HUDEP-2 (cell line): ENCODE data around the gene DDO.

Source experiments
- DNase-seq, 76 experiments: peaks; one replicate each; lab custom pipeline; 2025; ENCODE audit not compliant: unreplicated experiment in 76 of 76; lab: John Stamatoyannopoulos, UW

DDO gene

DNA sequence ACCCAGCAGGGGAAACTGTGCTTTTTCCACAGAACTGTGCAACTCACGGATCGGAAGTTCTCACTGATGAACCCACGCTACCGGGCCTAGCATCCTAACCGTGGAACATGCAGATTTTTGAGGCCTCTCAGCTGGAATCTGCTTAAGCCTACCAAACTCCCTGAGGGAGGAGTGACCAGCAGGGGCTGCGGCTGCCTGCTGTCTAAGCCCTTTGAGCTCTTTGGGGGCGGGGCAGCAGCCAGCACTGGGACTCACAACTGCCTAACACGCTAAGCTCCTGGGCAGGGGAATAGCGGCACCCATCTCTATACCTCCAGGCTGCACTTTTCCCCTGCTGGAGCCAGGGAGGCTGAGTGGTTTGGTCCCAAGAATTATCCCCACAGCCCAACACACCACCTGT lies 36.8 kb downstream of the DDO start:
- no peak for DNase-seq

DNA sequence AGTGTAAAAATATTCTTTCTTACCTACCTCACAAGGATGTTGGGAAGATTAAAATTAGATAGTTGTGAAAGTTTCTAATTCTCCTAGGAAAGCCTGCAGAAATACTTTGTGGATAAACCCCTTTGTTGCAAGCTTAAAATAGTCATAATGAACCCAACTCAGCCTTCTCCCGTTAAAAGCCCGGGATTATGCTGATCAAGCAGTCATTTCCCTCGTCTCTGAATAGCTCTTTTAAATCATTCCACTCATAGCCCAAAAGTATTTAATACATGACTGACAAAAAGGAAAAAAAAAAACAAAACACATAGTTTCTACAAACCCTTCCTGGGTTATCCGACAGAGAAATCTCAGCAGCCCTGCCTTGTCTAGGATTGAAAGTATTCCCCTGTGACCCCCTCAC lies 46.3 kb downstream of the DDO start:
- DNase-seq = no peak

DNA sequence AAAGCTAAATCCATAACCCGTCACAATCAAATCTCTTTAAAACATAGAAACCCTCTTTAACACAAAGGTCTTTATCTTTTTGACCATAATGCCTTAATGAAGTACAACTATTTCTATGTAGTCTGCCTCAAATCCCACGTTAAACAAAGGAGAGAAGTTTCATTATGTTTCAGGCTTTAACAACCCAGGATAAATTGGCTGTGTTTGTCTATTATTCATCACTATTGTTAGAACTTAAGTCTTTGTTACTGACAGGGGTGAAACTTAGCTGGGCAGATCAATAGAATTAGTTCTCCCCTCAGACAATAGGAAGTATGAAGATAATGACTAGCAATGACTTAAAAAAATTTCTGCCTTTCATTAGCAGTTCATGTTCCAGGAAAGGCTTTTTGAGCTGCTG lies 47.1 kb downstream of the DDO start:
- DNase-seq = no peak

DNA sequence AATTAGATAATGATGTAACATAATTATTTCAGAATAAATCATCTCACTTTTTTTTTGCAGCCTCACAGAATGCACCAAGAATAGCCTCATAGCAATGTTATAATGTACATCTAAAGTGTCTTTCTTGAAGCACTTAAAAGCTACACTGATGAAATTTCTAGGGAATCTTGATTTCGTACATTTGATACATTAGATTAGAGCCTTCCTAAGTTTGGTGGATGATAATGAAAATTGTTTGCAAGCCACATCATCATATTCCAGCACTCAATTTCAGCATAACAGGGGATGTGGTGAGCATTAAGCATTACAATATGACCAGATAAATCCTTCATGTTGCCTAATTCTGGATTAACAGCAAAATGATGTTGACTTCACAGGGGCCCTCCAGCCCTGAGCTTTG lies 47.5 kb downstream of the DDO start:
- DNase-seq = no peak

DNA sequence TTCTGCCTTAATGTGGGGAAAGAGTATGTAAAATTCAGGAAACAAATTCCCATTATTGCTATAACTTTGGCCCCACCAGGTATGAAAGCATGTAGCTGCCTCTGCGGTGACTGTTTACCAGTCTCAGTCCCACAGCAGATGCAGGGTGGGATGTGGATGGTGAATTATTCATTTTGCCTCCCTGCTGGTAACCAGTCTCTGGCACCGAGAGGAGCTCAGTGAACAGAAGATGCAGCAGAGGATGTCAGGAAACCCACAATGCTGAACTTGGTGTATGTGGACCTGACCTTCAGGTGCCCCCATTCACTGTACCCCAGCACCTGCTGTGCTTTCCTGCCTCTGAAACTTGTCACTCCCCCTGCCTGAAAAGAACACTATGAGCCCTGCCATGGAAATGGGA lies 48.4 kb downstream of the DDO start:
- DNase-seq = no peak

DNA sequence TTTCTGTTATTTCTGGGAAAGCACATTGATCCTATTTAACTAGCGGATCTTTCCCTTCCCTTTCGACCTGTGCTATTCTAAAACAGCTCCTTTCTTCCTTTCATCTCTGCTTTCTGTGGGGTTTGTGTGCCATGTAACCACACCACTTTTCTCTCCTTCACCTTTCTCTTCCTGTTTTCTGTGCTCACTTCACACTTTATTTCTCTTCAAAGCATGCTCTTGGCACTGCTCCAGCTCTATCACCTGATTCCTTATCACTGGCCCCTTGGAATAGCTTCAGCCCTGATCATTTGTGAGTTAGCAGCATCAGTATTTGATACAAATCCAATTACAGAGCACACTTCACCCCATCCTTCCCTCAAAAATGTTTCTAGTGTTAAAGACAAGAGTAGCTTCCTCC lies 49.1 kb downstream of the DDO start:
- no peak for DNase-seq

DNA sequence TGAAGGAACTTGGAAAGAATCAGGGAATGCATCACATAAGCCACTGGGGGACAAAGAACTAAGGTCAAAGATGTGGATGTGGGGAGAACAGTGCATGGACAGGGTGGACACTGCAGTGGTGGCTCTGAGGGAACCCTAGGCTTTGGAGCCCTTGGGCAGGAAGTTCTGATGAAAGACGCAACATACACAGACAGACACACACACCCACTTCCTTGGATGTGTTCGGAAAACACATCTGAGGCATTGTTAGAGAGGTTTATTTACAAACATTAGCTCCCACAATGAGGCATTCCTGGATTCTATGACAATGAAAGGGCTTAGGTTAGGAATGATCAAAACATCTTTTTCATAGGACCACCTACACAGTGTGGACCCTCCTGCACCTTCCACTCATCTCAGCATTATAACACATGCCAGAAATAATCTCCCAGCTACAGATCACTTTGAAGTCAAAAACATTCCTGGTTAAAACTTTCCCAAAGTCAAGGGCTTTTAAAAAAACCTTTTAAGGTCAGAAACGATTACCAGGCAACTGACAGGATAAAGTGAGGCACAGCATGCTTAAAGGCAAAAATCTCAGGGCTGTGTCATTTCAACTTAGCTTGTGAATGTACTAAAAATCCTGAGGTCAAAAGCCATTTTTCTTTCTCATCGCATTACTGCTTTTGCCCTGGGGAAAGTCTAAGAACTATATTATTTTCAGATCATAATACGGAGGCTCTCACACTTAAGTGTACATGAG lies 50.8 kb downstream of the DDO start:
- DNase-seq = no peak

DNA sequence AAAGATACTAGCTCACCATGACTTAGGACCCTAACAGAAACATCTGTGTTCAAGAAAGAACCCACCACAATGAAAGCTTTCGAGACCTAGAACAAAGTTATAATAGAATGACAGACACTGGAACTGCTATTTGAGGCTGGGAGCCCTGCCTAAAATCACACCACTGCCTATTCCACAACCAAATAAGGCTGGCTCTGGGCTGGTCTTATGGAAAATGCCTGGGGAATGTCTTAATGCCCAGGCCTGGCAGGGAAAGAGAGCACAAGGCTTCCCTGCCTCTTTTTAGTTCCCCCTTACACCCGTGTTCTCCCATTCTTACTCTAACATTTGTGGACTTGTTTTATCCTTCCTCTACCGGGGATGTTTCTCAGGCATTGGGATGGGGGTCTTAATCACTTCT lies 51.6 kb downstream of the DDO start:
- no peak for DNase-seq

DNA sequence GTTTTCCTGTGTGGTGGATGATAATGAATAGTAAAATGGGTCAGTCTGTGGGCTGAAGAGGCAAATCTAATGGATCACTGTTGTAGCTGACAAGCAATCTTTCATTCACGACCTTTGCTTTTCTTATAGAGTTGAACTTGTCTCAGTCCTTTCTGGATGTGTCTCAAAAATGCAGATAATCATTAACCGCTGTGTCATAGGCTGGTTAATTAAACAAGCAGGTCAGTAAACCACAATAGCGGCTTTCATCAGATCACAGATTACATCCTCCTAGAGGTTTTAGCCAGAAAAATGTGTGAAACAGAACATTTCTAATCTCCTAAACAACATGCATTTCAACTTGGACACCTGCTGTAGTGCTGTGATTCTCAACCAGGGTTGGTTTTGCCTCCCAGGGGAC lies 54.7 kb downstream of the DDO start:
- no peak for DNase-seq

DNA sequence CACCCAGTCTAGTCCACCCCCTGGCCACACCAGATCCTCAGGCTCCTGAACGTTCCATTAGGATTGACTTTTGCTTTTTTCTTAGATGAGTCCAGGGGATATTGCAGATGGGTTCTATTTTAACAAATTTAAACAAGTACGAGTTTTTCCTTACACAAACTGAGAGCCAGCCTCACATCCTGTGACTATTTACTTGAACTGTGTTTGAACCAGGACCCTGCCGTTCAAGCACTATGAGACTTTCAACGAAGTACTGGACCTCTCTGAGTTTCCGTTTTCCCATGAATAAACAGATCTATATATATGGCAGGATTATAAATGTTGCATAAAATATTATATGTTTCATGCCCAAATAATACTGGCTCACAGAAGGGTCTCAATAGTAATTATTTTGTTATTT lies 55.8 kb downstream of the DDO start:
- no peak for DNase-seq

DNA sequence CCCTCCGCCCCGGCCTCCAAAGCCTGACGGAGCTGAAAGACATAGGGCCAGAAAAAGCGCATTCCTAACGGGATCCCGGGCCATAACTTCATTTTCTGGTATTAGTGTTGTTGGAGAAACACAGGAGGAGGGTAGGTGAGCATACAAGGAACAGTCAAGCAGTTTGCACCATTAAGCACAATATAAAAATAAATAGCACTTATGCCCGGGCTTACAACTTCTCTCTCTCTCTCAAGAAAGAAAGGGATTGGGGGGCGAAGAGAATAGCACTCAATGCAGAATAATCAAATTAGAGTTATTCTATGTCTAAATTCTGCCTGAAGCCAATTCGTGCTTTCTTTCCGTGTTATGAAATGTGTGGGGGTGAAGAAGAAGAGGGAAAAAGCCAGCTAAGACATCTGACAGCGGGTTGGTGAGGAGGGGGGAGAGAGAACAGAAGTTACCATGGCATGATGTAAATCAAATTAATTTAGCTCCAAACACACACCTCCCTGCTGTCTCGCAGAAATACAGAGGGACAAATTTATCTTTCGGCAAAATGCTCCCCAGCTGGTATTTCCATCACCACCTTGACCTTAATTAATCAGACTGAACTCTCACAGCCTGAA lies 56.7 kb downstream of the DDO start:
- DNase-seq = no peak

DNA sequence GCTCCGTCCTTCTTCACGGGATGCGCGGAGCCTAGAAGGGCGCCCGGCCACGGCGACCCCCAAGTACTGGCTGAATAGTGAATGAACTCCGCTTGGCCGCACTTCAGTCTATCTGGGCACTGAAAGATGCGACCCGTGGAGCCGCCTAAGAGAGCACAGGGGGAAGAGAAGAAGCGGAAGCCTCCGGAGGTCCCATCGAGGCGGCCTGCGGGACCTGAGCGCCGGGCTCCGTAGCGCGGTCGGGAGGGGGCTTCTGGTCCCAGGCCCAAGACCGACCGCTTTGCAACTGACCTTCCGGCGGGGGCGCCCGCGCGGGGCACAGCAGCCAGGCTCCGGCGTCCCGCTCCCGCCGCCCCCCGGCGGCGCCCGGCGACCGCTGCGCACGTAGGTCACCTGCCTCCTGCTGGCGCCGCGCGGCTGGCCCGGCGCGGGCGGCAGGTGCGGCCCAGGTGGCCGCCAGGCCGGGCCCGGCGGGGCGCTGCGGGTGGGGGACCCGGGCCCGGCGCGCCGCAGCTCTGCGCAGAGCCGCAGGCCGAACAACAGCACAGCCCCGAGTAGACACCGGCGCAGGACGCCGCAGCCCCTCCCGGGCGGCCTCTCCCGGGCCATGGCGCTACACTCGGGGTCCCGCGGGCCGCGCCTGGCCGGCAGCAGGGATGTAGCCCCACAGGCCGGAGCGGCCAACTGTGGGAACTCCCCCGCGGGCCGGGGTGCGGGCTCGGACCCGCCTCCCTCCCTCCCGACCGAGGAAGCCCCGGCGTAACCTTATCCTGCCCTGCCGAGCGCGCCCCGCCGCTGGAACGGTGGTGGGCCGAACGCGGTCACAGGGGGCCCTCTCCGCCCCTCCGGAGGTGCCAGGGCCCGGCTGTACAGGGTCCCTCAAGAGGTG lies 57.5 kb downstream of the DDO start, which contains the start of gene METTL24:
Gene METTL24, minus strand, starts transcription at position 686 of the 889 bp plus-strand sequence. Its CDS starts 77 bp downstream, at position 609.
- no peak for DNase-seq

DNA sequence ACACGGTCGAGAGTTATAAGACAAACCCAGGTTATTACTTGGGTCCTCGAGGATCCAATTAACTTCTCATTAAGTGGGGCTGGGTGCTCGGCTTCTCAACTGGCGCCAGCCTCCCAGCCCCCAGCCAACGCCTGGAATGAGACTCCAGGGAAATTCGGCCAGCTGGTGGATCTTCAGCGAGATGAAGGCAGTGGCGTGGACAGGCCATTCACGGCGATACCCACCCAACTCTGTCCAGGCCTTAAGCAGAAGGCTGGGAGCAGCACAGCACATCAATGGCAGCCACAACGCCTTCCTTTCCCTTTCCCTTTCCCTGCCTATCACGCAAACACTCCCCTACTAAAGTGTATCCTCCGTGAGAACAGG lies 58.1 kb downstream of the DDO start:
- no peak for DNase-seq

DNA sequence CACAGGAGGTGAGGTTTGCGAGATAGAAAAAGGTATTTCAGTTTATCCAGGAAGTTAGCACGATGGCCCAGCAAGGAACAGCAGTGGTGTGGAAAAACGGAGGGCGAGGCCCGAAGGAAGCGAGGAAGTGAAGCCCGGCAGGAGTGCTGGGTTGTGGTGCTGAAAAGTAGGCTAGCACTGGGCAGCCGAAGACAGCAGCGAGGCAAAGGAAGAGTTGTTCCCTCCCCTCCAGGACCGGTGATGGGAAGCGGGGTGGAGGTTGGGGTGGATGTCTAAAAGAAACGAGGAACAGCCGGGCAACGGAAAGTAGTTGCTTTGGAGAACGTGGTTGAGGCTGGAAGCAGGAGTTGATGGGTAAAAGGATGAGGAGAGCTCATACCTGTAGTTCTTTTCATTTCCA lies 58.6 kb downstream of the DDO start:
- DNase-seq = no peak

DNA sequence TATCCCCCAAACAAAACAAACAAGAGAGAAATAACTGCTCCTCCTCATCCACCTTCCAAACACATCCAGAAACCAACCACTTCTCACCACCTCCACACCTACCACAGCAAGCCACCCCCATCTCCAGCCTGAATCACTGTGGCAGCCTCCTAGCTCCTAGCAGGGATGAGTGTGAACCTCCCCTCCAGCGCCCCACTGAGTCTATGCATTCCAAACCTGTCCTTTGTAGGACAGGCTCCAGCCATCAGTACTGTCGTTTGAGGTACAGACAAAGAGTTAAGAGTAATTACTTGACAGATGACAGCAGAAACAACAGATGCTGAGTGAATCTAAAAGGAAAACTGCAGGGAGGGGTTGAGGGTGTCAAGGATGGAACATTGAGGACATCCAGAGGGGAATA lies 59.6 kb downstream of the DDO start:
- DNase-seq = no peak

DNA sequence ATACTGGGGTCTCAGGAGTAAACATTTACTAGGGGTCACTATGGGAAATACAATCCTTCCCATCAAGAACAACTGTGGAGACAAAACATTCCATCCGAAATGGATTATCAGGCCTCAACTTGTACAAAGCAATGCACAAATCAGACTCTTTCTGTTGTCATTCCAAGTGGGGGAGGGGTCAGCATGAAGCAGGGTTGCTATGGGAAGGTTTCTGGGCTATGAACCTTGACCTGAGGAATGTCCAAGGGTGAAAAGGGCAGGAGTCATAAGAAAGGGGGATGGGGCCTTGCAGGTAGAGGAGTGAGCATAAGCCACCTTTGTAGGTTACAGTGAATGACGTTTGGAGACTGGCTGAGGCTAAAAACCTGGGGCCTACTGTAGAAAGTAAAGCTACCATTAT lies 60.4 kb downstream of the DDO start:
- no peak for DNase-seq

DNA sequence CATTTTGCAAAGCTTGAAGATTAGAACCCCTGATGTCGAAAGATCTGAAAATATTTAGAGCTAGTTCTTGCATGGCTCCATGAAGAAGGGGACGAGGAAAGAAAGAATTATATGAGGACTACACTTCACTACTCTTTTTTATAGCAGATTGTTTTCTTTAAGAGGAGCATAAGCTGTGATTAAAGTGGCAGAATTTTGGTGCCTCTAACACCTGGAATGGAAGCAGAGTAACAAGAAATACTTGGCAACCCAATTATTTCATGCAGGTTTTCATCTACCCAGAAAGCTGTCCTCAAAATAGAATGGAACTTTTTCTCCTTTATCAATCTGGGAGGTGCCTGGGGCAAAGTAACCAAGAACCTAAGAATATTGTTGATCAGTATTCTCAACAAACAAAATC lies 61.2 kb downstream of the DDO start:
- no peak for DNase-seq

DNA sequence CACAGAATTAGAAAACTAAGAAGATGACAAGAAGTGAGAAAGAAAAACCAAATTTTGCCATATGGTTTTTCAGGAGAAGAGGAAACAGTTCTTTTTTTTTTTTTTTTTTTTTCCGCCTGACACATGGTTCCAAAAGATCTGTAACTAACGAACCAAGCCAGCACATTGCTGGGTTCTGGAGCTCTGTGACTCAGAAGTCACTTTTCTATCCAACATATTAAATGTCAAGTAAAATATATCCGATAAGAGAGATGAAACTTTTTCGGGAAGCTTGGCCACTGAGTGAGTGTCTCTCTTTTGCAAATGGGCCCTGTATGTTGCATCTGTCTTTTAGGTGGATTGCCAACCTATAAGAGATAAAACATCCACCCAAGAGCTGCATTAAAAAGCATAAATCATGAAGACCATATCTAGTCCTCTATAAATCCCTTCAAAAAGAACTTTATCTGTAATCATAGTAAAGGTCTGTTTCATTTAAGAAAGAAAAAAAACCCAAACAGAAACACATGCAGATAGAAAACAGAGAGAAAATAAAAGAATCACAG lies 61.8 kb downstream of the DDO start:
- no peak for DNase-seq

DNA sequence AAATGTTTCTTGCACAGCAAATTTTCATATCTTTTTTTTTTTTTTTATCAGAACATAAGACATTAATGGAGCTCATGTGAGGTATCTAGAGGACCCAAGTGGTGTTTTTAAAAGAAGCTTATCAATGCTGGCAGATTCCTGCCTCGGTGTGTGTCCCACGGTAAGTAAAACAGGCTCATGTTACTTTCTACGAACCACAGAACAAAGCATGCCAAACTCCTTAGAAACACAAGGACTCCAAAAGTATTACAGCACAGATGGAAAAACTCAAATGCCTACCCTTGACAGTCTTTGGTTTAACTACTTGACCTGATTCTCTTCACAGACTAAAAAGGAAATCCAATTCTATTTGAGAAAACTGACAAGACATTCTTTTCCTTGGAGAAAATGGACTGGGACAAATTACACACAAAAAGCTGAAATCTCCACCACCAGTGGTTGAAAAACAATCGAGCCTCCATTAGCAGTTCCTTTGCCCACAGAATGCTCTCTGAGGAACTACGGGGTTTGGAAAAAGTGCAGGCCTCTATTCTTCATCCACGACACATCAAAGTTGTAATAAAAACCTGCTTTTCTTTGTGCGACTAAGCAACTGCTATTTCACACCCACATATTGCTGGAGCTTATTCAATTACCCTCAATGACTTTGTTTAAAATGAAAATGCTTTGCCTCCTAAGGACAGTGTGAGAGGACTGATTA lies 62.7 kb downstream of the DDO start:
- no peak for DNase-seq

DNA sequence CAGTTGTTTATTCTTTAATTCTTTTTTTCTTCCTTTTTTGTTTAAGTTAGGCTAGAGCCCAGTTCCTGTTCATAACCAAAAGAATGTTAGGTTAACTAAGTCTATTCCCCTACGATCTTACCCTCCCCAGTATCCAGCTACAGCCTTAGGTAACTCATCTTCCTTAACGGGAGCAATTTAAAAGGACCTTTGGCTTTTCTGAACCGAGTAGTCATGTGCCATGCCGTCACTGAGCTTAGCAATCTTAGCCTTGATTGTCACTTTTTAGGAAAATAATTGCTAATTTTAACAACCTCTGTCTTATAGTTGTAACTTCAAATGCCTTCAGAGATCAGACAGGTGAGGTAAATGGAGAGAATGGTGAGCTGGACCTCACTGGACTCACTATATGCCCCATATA lies 63.4 kb downstream of the DDO start:
- no peak for DNase-seq

DNA sequence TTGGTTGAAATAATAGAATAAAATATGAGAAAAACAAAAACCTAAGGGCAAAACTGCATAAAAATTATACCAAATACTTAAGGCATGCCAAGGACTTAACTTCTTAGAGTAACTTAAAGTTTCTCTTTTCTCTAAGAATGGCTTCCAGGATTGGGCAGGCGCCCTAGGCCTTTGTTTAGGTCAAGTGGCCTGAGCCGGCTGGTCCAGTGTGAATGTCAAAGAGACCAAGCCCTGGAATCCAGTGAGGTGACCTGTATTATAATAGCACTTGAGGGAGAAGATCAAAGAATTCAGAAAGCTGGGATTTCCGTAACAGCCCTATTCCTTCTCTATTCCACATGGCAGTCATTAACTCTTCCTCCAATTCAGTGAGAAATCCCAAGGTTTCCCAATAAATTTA lies 63.8 kb downstream of the DDO start:
- DNase-seq = no peak
